Lower leg skin (tissue), 3 donors: ENCODE measurements around the gene CA7.

ENCODE experiments used
- CTCF ChIP-seq, 3 donors: fragments of 450-650 bp; IDR thresholded peaks; one replicate each; pipeline ENCODE4 v1.5.1; 2016; ENCODE audit warnings: antibody characterized with exemption in 3 of 3, mild to moderate bottlenecking in 3 of 3, moderate library complexity in 2 of 3
- POLR2A ChIP-seq, 2 donors: fragments of 450-650 bp; IDR thresholded peaks; one replicate each; pipeline ENCODE4 v1.6.1; 2016 to 2017; ENCODE audit warnings: antibody characterized with exemption in 2 of 2, mild to moderate bottlenecking in 1 of 2, moderate library complexity in 1 of 2

DNA sequence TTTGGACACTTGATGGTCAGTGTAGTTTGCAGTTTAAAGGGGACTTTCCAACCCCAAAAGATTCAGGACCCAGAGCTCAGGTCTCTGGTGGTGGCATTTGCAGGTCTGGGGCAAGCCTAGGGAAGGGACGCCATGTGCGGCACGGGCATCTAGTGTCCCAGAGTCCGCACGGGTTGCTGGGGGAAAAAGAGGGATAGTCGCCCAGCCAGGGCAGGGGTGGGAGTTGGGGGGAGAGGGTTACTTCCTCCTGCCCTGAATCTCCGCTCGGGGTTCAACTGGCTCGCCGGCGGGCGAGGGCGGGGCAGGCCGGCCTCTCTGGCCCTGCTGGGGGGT is 239 bp upstream of the CA7 start:
- TF ChIP-seq CTCF (IDR thresholded peaks at IDR 0.05): no peak
- no peak for TF ChIP-seq POLR2A (IDR thresholded peaks at IDR 0.05)
